KBM-7 (cell line): ENCODE measurements around the gene STMP1.
A peak's percentile ranks its signal among the peaks of the same experiment; 100 is the strongest.
"Not testable (repeated sequence)": the region's sequence is repeated elsewhere in the genome, so short reads cannot be mapped to it uniquely, and the experiment has no call there.

ENCODE experiments used
- DNase-seq: peaks from one replicate; pipeline ENCODE4 v3.0.0-alpha.2; 2015
- in situ Hi-C: fragments of 300-500 bp; cut with MboI; formaldehyde crosslinking; loops from 2 replicates; pipeline ENCODE4 v1.14.3; 2020; ENCODE audit warnings: low sequenced_read_pairs, low pct_unique_long_range_greater_than_20kb, mixed read lengths

STMP1 gene

DNA sequence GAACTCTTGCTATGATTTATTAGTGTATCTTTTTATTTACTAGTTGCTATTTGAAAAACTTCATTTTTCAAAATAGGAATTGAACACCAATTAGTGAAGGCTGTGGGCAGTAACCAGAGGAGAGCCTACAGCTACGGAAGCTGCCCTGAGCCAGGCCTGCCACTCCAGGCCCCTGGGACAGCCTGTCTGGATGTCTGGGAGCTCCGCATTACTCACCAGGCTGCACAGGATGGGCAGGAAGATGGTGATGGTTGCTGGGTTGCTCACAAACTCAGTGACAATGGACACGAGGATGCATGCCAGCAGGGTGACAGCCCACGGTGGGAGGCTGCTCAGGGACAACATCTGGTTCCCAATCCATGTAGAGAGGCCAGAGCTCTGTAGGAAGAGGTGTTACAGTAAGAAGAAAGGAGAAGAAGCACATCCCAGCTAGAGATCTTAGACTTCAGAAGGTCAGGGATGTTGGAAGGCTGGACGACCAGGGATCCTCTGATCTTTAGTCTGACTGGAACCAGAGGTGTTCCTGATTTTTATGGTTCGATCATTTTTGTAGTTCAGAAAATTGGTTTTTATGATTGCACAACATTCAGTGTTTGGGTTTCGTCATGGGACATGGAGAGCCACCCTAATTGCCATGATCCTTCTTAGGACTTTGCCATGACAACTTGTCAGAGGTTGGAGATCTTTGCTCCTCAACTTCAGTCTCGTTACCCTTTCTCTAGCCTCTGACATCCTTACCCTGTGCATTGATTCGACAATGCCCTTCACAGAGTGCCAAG, 23.2 kb downstream of the STMP1 start:
- in situ Hi-C loops: no loop called here

GRCh38 chr7:135687466-135687865, 25.2 kb downstream of the STMP1 start:
- DNase-seq: no peak
- in situ Hi-C loops: no loop called here

More for the DNA sequence above, 23.2 kb downstream of the STMP1 start:
- DNase-seq: no peak

DNA sequence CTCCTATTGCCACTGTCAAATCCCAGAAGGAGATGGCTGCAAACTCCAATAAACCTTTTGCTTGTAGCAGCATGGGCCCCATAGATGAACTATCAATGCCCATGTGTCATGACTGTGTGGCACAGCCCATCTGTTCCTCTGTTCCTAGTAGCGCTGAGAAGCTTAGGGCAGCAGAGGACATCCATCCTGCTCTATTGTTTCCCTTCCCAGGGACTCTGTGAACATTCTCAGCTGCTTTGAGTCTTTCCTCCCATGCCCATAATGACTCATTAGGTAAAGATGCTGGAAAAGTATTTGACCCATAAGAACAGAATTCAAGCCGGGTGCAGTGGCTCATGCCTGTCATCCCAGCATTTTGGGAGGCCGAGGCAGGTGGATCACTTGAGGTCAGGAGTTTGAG, 28.3 kb downstream of the STMP1 start:
- in situ Hi-C loops: no loop called here
- no peak for DNase-seq

DNA sequence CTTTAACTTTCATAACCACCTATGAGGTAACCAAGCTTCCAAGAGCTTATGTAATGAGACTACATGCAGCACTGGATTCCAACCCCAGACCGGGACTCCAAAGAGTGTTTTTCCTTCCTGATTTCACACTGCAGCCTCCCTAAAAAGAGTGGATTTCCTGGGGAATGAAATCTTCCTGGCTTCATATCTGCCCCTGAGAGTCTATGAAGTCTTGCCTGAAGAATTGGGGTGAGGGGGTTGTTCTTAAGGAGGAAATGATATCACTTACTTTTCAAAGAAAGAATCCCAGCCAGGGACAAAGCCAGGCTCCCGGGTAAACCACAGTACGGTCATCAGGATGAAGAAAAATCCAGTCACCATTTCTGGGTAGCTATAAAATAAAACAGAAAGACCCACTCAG, 29.7 kb downstream of the STMP1 start:
- DNase-seq: no peak
- in situ Hi-C loops: no loop called here

DNA sequence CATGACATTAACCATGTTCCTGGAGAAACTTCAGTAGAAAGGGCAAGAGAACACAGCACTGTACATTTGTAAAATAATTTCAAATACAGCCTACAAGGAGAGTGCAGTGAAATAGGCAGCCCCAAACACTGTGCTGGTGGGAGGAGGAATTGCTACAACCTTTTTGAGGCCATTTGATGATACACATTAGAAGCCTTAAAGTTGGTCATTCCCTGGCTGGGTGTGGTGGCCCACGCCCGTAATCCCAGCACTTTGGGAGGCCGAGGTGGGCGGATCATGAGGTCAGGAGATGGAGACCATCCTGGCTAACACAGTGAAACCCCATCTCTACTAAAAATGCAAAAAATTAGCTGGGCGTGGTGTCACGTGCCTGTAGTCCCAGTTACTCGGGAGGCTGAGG, 30.3 kb downstream of the STMP1 start:
- DNase-seq, in situ Hi-C loops: not testable (repeated sequence)

- in situ Hi-C loops: no loop called here
- no peak for DNase-seq
Measured at GRCh38 chr7:135693558-135693957, 31.2 kb downstream of the STMP1 start.

GRCh38 chr7:135697276-135698049, 35.1 kb downstream of the STMP1 start:
- peak; percentile 40 for DNase-seq
- in situ Hi-C loops: no loop called here

DNA sequence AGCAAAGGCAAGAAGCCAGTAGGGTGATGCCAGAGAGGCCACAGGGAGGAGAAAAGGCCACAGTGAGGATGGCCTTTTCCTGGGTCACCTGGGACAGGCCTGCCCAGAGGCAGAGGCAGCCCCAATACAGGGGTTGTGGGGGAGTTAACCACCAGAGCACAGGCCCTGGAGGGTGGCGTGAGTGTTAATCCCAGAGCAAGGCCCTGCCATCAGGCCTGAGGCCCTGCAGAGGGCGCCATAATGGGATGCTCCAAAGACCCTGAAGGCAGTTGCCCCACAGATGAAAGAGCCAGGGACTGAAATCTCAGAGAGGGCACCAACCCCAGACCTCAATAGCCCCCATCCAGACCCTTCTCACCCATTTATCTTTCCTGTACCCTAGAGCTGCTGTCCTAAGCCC, 41.8 kb downstream of the STMP1 start:
- no peak for DNase-seq
- in situ Hi-C loops: no loop called here

GRCh38 chr7:135704698-135705097, 42.4 kb downstream of the STMP1 start:
- in situ Hi-C loops: no loop called here
- DNase-seq: no peak

DNA sequence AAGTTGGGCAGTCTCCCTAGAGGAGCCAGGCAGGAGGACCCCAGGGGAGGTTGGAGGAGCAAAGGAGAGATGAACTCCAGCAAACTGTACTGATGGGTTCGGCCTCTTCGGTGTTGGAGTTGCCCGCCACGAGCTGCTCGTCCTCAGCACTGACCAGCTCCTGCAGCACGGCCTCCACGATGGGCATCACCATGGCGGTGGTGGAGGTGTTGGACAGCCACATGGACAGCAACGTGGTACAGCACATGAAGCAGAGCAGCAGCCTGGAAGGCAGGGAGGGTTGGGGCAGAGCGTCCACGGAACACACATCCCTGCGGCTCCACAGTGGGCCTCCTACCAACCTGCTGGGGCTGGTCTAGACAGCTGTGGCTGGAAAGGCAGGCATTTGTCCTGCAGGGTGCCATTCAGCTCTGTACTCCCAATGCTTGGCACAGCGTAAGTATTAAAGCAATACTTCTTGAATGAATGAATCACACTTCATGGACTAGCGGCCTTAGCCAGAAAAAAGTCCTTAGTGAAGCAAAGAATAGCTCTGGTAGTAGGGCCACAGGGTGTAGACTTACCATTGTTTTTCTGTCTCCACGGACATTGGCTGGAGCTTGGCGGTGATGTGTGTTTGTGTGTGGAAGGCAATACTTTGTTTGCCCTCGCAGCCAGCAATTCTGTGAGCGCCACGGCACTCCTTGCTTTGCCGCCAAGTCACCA, 43.9 kb downstream of the STMP1 start:
- no peak for DNase-seq

GRCh38 chr7:135706858-135707569, 44.7 kb downstream of the STMP1 start:
- in situ Hi-C loops: no loop called here
- no peak for DNase-seq

More for the DNA sequence above, 43.9 kb downstream of the STMP1 start:
- in situ Hi-C loops: no loop called here

DNA sequence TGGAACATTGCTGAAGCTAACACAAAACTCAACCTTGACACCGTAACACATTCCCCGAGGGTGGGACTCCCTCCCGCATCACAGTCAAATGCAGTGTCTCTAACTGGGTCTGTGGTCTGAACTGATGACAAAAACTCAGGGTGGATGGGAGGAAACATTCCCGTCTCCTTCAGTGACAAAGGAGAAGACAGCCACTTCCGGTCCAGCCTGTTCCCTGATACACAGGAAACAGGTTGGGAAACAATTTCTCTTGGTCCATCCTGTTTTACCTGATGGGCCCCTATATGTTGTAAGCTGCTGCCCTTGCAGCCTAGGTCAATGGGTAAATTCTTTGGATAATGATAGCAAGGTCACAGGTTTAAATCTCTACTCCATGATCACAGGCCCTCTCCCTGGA, 45.3 kb downstream of the STMP1 start:
- in situ Hi-C loops: no loop called here
- no peak for DNase-seq

GRCh38 chr7:135708041-135708440, 45.7 kb downstream of the STMP1 start:
- DNase-seq: no peak
- in situ Hi-C loops: no loop called here

GRCh38 chr7:135709508-135709907, 47.2 kb downstream of the STMP1 start:
- in situ Hi-C loops: no loop called here
- no peak for DNase-seq

GRCh38 chr7:135710417-135711138, 48.3 kb downstream of the STMP1 start:
- no peak for DNase-seq
- in situ Hi-C loops: no loop called here

DNA sequence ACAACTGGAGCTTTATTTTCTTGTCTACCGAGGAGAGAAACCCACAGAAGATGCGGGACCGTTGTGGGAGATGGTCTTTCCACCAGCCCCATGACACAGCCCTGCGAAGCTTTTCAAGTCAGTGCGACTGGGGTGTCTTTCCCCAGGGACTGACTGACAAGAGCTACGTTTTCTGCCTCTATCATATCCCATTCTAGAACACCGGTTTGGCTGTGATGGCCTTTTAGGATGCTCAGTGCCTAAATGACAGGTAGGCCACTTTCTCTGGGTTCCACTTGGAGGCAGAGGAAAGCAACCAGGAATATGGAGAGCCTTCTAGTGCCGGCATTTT, 48.8 kb downstream of the STMP1 start:
- DNase-seq: no peak
- in situ Hi-C loops: no loop called here

GRCh38 chr7:135712182-135712782, 50.0 kb downstream of the STMP1 start:
- DNase-seq: no peak
- in situ Hi-C loops: no loop called here

DNA sequence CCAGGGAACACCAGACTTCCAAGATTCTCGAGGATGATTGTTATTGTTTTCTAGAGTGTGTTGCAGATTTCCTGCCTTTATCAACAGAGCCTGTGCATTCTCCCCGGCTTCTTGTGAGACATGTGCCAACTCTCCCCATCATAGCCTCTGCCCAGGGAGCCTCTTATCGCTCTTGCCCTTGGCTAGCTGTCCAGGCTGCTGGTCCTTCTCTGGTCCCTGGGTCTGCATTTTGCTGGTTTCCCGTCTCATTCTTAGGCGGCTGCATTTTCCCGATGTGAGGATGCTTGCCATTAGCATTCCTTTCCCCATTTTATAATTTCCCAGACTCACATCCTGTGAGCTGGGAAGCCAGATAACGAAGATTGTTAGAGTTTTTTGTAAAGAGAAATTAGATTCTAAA, 50.5 kb downstream of the STMP1 start:
- in situ Hi-C loops: no loop called here
- DNase-seq: no peak
